HepG2 (cell line): Measurements from ENCODE around the gene EYA2. TPM values are rescaled to one million over a fixed set of nuclear protein-coding genes. Genes with fewer than 3 reads are reported as not detected.

ENCODE experiments used
- AHR ChIP-seq: IDR thresholded peaks from 2 replicates; pipeline ENCODE4 v1.6.1; 2018; ENCODE audit warnings: missing genetic modification reagents, missing compliant biosample characterization
- ARID3A ChIP-seq: IDR thresholded peaks from 2 replicates; pipeline ENCODE4 v1.6.1; 2012; ENCODE audit warnings: low read depth, low read length, improper control_type of control experiment
- ATRX ChIP-seq: sonication (generic); formaldehyde crosslinking; IDR thresholded peaks from 2 replicates; pipeline ENCODE4 v1.4.0; 2020; ENCODE audit warnings: missing genetic modification reagents, borderline replicate concordance
- HOXA9 ChIP-seq: sonication (generic); formaldehyde crosslinking; IDR thresholded peaks from 2 replicates; pipeline ENCODE4 v1.8.1; 2022; ENCODE audit warnings: missing genetic modification reagents, mild to moderate bottlenecking, moderate library complexity, borderline replicate concordance
- IRF2 ChIP-seq: IDR thresholded peaks from 2 replicates; pipeline ENCODE4 v1.6.1; 2018; ENCODE audit warnings: missing genetic modification reagents, missing compliant biosample characterization
- PAF1 ChIP-seq: IDR thresholded peaks from 2 replicates; pipeline ENCODE4 v1.6.1; 2016; ENCODE audit warnings: missing genetic modification reagents, missing compliant biosample characterization
- PAX8 ChIP-seq: sonication (generic); formaldehyde crosslinking; IDR thresholded peaks from 2 replicates; pipeline ENCODE4 v1.8.0; 2022; ENCODE audit warnings: mild to moderate bottlenecking, missing genetic modification reagents, borderline replicate concordance
- RBM22 ChIP-seq: fragments of 200-400 bp; formaldehyde crosslinking; optimal IDR thresholded peaks from 2 replicates; pipeline ENCODE3; 2017; ENCODE audit warnings: mild to moderate bottlenecking, low read length, moderate library complexity
- REXO4 ChIP-seq: sonication (generic); formaldehyde crosslinking; IDR thresholded peaks from 2 replicates; pipeline ENCODE4 v1.8.0; 2022; ENCODE audit warnings: missing genetic modification reagents, mild to moderate bottlenecking, borderline replicate concordance
- RXRB ChIP-seq: IDR thresholded peaks from 2 replicates; pipeline ENCODE4 v1.6.1; 2016; ENCODE audit warnings: borderline replicate concordance, missing genetic modification reagents, missing compliant biosample characterization
- SETDB1 ChIP-seq: sonication (generic); formaldehyde crosslinking; IDR thresholded peaks from 2 replicates; pipeline ENCODE4 v1.5.1; 2020; ENCODE audit warnings: missing genetic modification reagents, mild to moderate bottlenecking, borderline replicate concordance
- SNAPC2 ChIP-seq: sonication (generic); formaldehyde crosslinking; IDR thresholded peaks from 2 replicates; pipeline ENCODE4 v1.8.1; 2022; ENCODE audit warnings: mild to moderate bottlenecking, missing genetic modification reagents
- U2AF2 ChIP-seq: fragments of 200-400 bp; formaldehyde crosslinking; IDR thresholded peaks from 2 replicates; pipeline ENCODE4 v1.6.1; 2017; ENCODE audit warnings: low read depth, mild to moderate bottlenecking, low read length
- ZBTB43 ChIP-seq: sonication (generic); formaldehyde crosslinking; conservative IDR thresholded peaks from 2 replicates; pipeline ENCODE4 v1.4.0; 2020; ENCODE audit warnings: missing genetic modification reagents
- ZNF101 ChIP-seq: sonication (generic); formaldehyde crosslinking; IDR thresholded peaks from 2 replicates; pipeline ENCODE4 v1.4.0; 2020; ENCODE audit warnings: mild to moderate bottlenecking, low read depth, missing genetic modification reagents, borderline replicate concordance
- ZNF333 ChIP-seq: sonication (generic); formaldehyde crosslinking; IDR thresholded peaks from 2 replicates; pipeline ENCODE4 v1.4.0; 2020; ENCODE audit warnings: mild to moderate bottlenecking, missing genetic modification reagents, borderline replicate concordance
- polyA plus RNA-seq, 8 experiments: library from polyadenylated mRNA; depleted of rRNA in 3 of 8; stranded (reverse) in 7 of 8; unstranded in 1 of 8; fragments of >200 nt; fragmentation: Illumina TruSeq in 4 of 8; extraction: Trizol in 4 of 8; gene quantifications; 2 replicates each; pipeline versions ENCODE4 v1.2.1 to v1.2.3, GENCODE V29; 2011 to 2016; ENCODE audit warnings: low read depth in 4 of 8, missing spikeins in 1 of 8, mixed read lengths in 1 of 8; ENCODE audit not compliant: insufficient read depth in 1 of 8
- total RNA-seq, 5 experiments: library from RNA; depleted of rRNA; stranded (reverse); fragments of >200 nt; fragmentation: Illumina TruSeq; extraction: Trizol; gene quantifications; 2 replicates each; pipeline ENCODE4 v1.2.3, GENCODE V29; 2016; ENCODE audit warnings: low read depth in 1 of 5
- TF ChIP-seq, protein P1 (sequence below): sonication (generic); formaldehyde crosslinking; IDR thresholded peaks from 2 replicates; pipeline ENCODE4 v1.5.0; 2020; ENCODE audit warnings: missing genetic modification reagents
- TF ChIP-seq, protein P2 (sequence below): sonication (generic); formaldehyde crosslinking; IDR thresholded peaks from 2 replicates; pipeline ENCODE4 v1.5.0; 2020; ENCODE audit warnings: mild to moderate bottlenecking, missing genetic modification reagents, borderline replicate concordance
- TF ChIP-seq, protein P3 (sequence below): sonication (generic); formaldehyde crosslinking; IDR thresholded peaks from 2 replicates; pipeline ENCODE4 v1.5.0; 2020; ENCODE audit warnings: missing genetic modification reagents
- TF ChIP-seq, protein P4 (sequence below): sonication (generic); formaldehyde crosslinking; IDR thresholded peaks from 2 replicates; pipeline ENCODE4 v1.8.1; 2023; ENCODE audit warnings: missing genetic modification reagents, mild to moderate bottlenecking, borderline replicate concordance

Gene EYA2
- total and polyA plus RNA-seq, 2 of the 13 experiments (the other 11 are each of a cell fraction or from before 2014, with no cell fraction given): not detected

- TF ChIP-seq, protein P1, sequence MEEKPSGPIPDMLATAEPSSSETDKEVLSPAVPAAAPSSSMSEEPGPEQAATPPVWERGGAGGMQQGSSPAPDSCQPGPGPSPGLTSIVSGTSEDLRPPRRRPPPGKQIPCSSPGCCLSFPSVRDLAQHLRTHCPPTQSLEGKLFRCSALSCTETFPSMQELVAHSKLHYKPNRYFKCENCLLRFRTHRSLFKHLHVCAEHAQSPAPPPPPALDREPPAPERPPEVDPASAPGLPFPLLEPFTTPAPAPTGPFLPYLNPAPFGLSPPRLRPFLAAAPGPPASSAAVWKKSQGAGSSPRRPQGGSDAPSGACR: no peak
- TF ChIP-seq, protein P2, sequence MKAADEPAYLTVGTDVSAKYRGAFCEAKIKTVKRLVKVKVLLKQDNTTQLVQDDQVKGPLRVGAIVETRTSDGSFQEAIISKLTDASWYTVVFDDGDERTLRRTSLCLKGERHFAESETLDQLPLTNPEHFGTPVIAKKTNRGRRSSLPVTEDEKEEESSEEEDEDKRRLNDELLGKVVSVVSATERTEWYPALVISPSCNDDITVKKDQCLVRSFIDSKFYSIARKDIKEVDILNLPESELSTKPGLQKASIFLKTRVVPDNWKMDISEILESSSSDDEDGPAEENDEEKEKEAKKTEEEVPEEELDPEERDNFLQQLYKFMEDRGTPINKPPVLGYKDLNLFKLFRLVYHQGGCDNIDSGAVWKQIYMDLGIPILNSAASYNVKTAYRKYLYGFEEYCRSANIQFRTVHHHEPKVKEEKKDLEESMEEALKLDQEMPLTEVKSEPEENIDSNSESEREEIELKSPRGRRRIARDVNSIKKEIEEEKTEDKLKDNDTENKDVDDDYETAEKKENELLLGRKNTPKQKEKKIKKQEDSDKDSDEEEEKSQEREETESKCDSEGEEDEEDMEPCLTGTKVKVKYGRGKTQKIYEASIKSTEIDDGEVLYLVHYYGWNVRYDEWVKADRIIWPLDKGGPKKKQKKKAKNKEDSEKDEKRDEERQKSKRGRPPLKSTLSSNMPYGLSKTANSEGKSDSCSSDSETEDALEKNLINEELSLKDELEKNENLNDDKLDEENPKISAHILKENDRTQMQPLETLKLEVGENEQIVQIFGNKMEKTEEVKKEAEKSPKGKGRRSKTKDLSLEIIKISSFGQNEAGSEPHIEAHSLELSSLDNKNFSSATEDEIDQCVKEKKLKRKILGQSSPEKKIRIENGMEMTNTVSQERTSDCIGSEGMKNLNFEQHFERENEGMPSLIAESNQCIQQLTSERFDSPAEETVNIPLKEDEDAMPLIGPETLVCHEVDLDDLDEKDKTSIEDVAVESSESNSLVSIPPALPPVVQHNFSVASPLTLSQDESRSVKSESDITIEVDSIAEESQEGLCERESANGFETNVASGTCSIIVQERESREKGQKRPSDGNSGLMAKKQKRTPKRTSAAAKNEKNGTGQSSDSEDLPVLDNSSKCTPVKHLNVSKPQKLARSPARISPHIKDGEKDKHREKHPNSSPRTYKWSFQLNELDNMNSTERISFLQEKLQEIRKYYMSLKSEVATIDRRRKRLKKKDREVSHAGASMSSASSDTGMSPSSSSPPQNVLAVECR: peak; percentile 47; the same call in 1 of the 2 replicates
- no peak for TF ChIP-seq REXO4 (CRISPR knock-in tag)
- TF ChIP-seq PAX8 (CRISPR knock-in tag): no peak
- no peak for TF ChIP-seq U2AF2
- 0 out of 2 replicates have a peak, but pooled peaks have one; percentile 16 for TF ChIP-seq IRF2 (CRISPR knock-in tag)
- TF ChIP-seq RBM22: peak; percentile 92
- peak; percentile 63; the same call in 1 of the 2 replicates for TF ChIP-seq ZBTB43 (CRISPR knock-in tag)
- TF ChIP-seq, protein P3, sequence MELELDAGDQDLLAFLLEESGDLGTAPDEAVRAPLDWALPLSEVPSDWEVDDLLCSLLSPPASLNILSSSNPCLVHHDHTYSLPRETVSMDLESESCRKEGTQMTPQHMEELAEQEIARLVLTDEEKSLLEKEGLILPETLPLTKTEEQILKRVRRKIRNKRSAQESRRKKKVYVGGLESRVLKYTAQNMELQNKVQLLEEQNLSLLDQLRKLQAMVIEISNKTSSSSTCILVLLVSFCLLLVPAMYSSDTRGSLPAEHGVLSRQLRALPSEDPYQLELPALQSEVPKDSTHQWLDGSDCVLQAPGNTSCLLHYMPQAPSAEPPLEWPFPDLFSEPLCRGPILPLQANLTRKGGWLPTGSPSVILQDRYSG (CRISPR knock-in tag): no peak
- peak; percentile 77; the same call in 1 of the 2 replicates for TF ChIP-seq AHR
- no peak for TF ChIP-seq PAF1 (CRISPR knock-in tag)
- no peak for TF ChIP-seq RXRB (CRISPR knock-in tag)
- TF ChIP-seq, protein P4, sequence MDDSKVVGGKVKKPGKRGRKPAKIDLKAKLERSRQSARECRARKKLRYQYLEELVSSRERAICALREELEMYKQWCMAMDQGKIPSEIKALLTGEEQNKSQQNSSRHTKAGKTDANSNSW (CRISPR knock-in tag): no peak
- no peak for TF ChIP-seq HOXA9 (CRISPR knock-in tag)
- no peak for TF ChIP-seq ATRX (CRISPR knock-in tag)
- no peak for TF ChIP-seq ZNF101 (CRISPR knock-in tag)
- TF ChIP-seq SNAPC2 (CRISPR knock-in tag): no peak
- TF ChIP-seq ZNF333 (CRISPR knock-in tag): 0 out of 2 replicates have a peak, but pooled peaks have one; percentile 23
- TF ChIP-seq ARID3A: peak; percentile 41; the same call in 1 of the 2 replicates
- no peak for TF ChIP-seq SETDB1 (CRISPR knock-in tag)
Measured at GRCh38 chr20:47205577-47206123, 311.0 kb downstream of the EYA2 start (continued).
